GM12872 (cell line): Measurements from ENCODE around the gene HTR2A.

Experiments used
- TF ChIP-seq, protein P1 (sequence below): IDR thresholded peaks from 3 replicates; pipeline ENCODE4 v1.5.1; 2011; ENCODE audit warnings: low read depth, mild to moderate bottlenecking, low read length, moderate library complexity; ENCODE audit not compliant: insufficient read depth

The HTR2A gene

DNA sequence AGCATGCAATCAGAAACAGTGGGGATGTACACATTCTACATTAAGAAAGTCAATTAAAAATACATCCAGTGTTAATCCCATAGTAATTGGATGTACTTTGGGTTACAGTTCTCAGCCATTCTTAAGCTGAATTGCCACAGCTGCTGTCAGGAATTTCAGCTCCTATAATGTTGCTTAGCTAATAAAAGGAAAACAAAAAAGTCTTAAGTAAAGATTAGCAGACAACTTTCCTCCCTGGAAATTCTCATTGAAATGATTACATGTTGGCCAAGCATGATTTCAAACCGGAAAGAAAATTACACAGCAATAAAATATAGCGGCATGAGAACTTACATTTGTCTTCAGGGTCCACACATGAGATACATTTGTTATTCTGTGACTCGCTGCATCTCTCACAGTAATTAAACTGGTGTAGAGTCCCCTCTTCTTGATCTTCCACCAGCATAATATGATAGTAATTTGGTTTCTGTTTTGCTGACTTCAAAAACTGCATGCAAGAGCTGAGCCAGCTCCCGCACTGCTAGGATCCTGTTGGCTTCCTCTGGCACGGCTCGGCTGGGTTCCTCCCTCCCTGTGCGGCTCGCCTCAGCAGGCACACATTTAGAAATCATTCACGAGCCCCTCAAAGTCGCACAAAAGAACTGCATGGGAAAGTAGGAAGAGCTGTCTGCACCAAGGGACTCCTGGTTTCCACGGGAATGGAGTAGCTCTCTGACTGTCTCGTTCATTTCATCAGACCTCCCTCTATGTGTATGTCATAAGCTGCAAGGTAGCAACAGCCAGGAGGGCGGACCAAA lies at the start of gene HTR2A:
HTR2A (minus strand) TSS at position 713 of the 797 bp plus-strand sequence. CDS start 1,147 bp downstream, outside the sequence.
- TF ChIP-seq, protein P1, sequence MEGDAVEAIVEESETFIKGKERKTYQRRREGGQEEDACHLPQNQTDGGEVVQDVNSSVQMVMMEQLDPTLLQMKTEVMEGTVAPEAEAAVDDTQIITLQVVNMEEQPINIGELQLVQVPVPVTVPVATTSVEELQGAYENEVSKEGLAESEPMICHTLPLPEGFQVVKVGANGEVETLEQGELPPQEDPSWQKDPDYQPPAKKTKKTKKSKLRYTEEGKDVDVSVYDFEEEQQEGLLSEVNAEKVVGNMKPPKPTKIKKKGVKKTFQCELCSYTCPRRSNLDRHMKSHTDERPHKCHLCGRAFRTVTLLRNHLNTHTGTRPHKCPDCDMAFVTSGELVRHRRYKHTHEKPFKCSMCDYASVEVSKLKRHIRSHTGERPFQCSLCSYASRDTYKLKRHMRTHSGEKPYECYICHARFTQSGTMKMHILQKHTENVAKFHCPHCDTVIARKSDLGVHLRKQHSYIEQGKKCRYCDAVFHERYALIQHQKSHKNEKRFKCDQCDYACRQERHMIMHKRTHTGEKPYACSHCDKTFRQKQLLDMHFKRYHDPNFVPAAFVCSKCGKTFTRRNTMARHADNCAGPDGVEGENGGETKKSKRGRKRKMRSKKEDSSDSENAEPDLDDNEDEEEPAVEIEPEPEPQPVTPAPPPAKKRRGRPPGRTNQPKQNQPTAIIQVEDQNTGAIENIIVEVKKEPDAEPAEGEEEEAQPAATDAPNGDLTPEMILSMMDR, result no peak

GRCh38 chr13:46936525-46936924 lies 39.7 kb upstream of the HTR2A start:
- TF ChIP-seq, protein P1, result no peak

GRCh38 chr13:46934749-46935148 lies 37.9 kb upstream of the HTR2A start:
- TF ChIP-seq, protein P1, result no peak

DNA sequence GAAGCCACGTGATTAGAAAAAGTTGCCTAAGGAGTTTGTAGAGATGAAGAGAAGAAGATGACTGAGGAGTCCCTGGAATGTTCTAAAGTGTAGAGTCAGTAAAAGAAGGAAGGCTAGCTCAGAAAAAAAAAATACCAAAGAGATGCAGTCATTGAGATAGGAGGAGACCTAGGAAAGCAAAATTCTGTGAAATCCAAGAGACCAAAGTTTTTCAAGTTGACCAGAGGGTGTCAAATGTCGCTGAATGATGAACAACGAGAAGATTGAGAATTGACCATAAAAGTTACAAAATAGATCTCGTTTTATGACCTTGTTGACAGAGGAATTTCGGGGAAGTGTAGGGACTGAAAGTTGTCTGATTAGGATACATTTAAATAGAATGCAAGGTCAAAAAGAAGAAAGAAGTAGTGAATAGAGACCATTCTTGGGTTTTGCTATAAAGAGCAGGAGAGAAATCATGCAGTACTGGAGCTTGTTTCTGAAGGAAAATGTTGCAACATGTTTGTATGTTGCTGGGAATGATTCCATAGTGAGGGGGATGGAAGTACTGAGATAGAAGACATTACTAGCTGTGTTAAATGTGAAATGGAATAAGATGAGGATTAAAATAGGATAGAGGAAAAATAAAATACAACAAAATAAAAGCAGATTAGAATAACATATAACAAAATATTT lies 30.2 kb upstream of the HTR2A start:
- TF ChIP-seq, protein P1, result no peak

- TF ChIP-seq, protein P1, result no peak
Observed at GRCh38 chr13:46925486-46925885, 28.6 kb upstream of the HTR2A start.

GRCh38 chr13:46914341-46914740 lies 17.5 kb upstream of the HTR2A start:
- TF ChIP-seq, protein P1, result no peak

DNA sequence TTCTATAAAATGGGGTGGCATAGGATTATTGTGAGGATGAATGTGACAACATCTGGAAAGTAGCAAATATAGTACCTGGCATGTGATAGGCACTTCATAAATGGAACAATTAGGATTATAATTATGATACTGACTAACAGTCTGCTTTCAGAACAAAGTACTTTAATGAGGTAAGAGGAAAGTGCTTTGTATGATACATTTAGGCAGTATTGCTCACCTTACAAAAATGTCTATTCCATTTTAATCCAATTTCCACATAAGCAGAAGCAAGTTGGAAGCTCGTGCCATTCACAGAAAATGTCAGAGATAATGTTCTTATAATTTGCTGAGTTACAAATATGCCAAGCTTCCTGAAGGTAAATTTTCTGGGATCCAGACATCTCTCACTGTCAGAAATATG lies 16.9 kb upstream of the HTR2A start:
- TF ChIP-seq, protein P1, result no peak
